Body of pancreas (tissue), 4 donors: Measurements from ENCODE around the gene NRXN2.

Source experiments
- POLR2A ChIP-seq, 3 donors: fragments of 450-650 bp; IDR thresholded peaks; one replicate each; pipeline ENCODE4 v1.6.1; 2016; ENCODE audit warnings: antibody characterized with exemption in 3 of 3, mild to moderate bottlenecking in 2 of 3
- TF ChIP-seq, protein P1 (sequence below), 7 experiments: fragments of 450-650 bp in 4 of 7; fragments of 200-600 bp in 3 of 7; sonication (generic) in 3 of 7; IDR thresholded peaks; one replicate each; pipeline ENCODE4 v1.5.1; 2016 to 2019; ENCODE audit warnings: antibody characterized with exemption in 7 of 7

DNA sequence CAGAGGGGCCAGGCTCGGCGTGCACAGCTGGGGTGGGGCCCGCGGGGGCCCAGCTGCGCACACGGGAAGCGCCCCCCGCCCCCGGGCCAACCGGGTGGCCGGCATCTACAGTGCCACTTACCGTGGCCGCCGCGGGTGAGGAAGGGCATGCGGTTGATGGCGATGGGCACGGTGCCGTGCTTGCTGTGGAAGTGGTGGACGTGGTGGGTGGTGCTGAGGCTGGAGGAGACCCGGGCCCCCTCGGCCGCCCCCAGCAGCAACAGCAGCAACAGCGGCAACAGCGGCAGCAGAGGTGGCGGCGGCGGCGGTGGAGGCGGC is 80.6 kb downstream of the NRXN2 start:
- TF ChIP-seq, protein P1, sequence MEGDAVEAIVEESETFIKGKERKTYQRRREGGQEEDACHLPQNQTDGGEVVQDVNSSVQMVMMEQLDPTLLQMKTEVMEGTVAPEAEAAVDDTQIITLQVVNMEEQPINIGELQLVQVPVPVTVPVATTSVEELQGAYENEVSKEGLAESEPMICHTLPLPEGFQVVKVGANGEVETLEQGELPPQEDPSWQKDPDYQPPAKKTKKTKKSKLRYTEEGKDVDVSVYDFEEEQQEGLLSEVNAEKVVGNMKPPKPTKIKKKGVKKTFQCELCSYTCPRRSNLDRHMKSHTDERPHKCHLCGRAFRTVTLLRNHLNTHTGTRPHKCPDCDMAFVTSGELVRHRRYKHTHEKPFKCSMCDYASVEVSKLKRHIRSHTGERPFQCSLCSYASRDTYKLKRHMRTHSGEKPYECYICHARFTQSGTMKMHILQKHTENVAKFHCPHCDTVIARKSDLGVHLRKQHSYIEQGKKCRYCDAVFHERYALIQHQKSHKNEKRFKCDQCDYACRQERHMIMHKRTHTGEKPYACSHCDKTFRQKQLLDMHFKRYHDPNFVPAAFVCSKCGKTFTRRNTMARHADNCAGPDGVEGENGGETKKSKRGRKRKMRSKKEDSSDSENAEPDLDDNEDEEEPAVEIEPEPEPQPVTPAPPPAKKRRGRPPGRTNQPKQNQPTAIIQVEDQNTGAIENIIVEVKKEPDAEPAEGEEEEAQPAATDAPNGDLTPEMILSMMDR (IDR thresholded peaks at IDR 0.05), result no peak
- TF ChIP-seq POLR2A (IDR thresholded peaks at IDR 0.05), result no peak
